ENCODE data around the gene FAM171A1. TPM values are rescaled to one million over a fixed set of nuclear protein-coding genes. Genes with fewer than 3 reads are reported as not detected.

Gene FAM171A1
- 10 to 100 TPM; 36.5 to 39.0 TPM for total RNA-seq
- 64.8 TPM for polyA plus RNA-seq (2013, experiment 1 of 2)
- polyA plus RNA-seq (2013, experiment 2 of 2), result 68.4 TPM
- long read RNA-seq, experiment 1, partial matches to known transcripts, result 2 of 8 reads
- long read RNA-seq, experiment 1, other reads (novel, unspliced or antisense), result 5 of 8 reads
- long read RNA-seq, experiment 2, transcript FAM171A1-201 (8 exons, 3,952 nt), result major isoform, 65 of 98 reads
- long read RNA-seq, experiment 2, partial matches to known transcripts, result 4 of 98 reads
- long read RNA-seq, experiment 2, other reads (novel, unspliced or antisense), result 29 of 98 reads
- long read RNA-seq, experiment 3, transcript FAM171A1-201 (8 exons, 3,952 nt), result major isoform, 31 of 65 reads
- long read RNA-seq, experiment 3, partial matches to known transcripts, result 8 of 65 reads
- long read RNA-seq, experiment 3, other reads (novel, unspliced or antisense), result 26 of 65 reads
- long read RNA-seq, experiment 4, partial matches to known transcripts, result 0 of 3 reads
- long read RNA-seq, experiment 4, other reads (novel, unspliced or antisense), result 3 of 3 reads

- Histone ChIP-seq H3K9me3 (ENCODE audit: control insufficient read depth, low read length) (no peaks in the 10 kb centered on the region), H3K4me1 (ENCODE audit: control insufficient read depth, insufficient read depth, low read length) (peaks cover 4% of the 10 kb centered on the region), H3K9ac (ENCODE audit: extremely low read depth, low read length, poor library complexity, severe bottlenecking) (peak within 1 kb of the TSS; percentile 83), H3K36me3 (ENCODE audit: control insufficient read depth, insufficient read depth, low read length) (peaks cover 4% of the 10 kb centered on the region), H3K27me3 (ENCODE audit: control insufficient read depth, insufficient read depth, low read length, poor library complexity, severe bottlenecking) (no peaks in the 10 kb centered on the region), H3K4me3 (ENCODE audit: low read length) (peak within 1 kb of the TSS; percentile 86), H3K27ac (ENCODE audit: low read depth, low read length) (peak within 1 kb of the TSS; percentile 87)
- Mint-ChIP-seq H3K9me3 (no peaks in the 10 kb centered on the region), H3K27ac (peak within 1 kb of the TSS; percentile 95), H3K4me3 (peak within 1 kb of the TSS; percentile 87), H3K4me1 (peaks cover 24% of the 10 kb centered on the region), H3K27me3 (ENCODE audit: insufficient read depth) (peaks cover 2% of the 10 kb centered on the region), H3K36me3 (ENCODE audit: low read depth) (peaks cover 5% of the 10 kb centered on the region)
- DNase-seq, result peak; percentile 87
- TF ChIP-seq CTCF (conservative IDR thresholded peaks at IDR 0.05), result peak; percentile 30
- WGBS, 2 experiments (ENCODE audit: insufficient coverage in 1 of 2, insufficient read length in 1 of 2), result 0 to 3% methylated on average over 20 to 115 of the region's 115 CpGs
Observed at GRCh38 chr10:15370856-15371701, at the start of gene FAM171A1. FAM171A1 (minus strand) TSS chr10:15371289; CDS start chr10:15371052, 237 bp downstream.

GRCh38 chr10:15420858-15421257 lies 49.8 kb upstream of the FAM171A1 start:
- DNase-seq, result no peak
- no peaks in the 10 kb centered on the region for H3K36me3 Mint-ChIP-seq (ENCODE audit: low read depth)
- no peak overlapping the region for H3K27ac ChIP-seq (ENCODE audit: low read depth, low read length)
- no peaks in the 10 kb centered on the region for H3K4me1 Mint-ChIP-seq
- H3K9me3 Mint-ChIP-seq, result peaks cover 7% of the 10 kb centered on the region
- no peak overlapping the region for H3K9ac ChIP-seq (ENCODE audit: extremely low read depth, low read length, poor library complexity, severe bottlenecking)
- H3K36me3 ChIP-seq (ENCODE audit: control insufficient read depth, insufficient read depth, low read length), result no peaks in the 10 kb centered on the region
- no peak for TF ChIP-seq CTCF (conservative IDR thresholded peaks at IDR 0.05)
- no peaks in the 10 kb centered on the region for H3K4me1 ChIP-seq (ENCODE audit: control insufficient read depth, insufficient read depth, low read length)
- no peak overlapping the region for H3K4me3 ChIP-seq (ENCODE audit: low read length)
- H3K4me3 Mint-ChIP-seq, result no peak overlapping the region
- H3K27me3 ChIP-seq (ENCODE audit: control insufficient read depth, insufficient read depth, low read length, poor library complexity, severe bottlenecking), result no peaks in the 10 kb centered on the region
- H3K27me3 Mint-ChIP-seq (ENCODE audit: insufficient read depth), result no peaks in the 10 kb centered on the region
- peaks cover 2% of the 10 kb centered on the region for H3K9me3 ChIP-seq (ENCODE audit: control insufficient read depth, low read length)
- 91 to 96% methylated on average over 4 of the region's 4 CpGs for WGBS, 2 experiments (ENCODE audit: insufficient coverage in 1 of 2, insufficient read length in 1 of 2)
- H3K27ac Mint-ChIP-seq, result no peak overlapping the region

GRCh38 chr10:15419279-15419874 lies 48.3 kb upstream of the FAM171A1 start:
- Mint-ChIP-seq H3K4me1 (no peaks in the 10 kb centered on the region), H3K4me3 (no peak overlapping the region), H3K36me3 (ENCODE audit: low read depth) (no peaks in the 10 kb centered on the region), H3K27me3 (ENCODE audit: insufficient read depth) (no peaks in the 10 kb centered on the region), H3K27ac (no peak overlapping the region), H3K9me3 (peaks cover 9% of the 10 kb centered on the region)
- DNase-seq, result peak; percentile 66
- Histone ChIP-seq H3K36me3 (ENCODE audit: control insufficient read depth, insufficient read depth, low read length) (no peaks in the 10 kb centered on the region), H3K27me3 (ENCODE audit: control insufficient read depth, insufficient read depth, low read length, poor library complexity, severe bottlenecking) (no peaks in the 10 kb centered on the region), H3K9ac (ENCODE audit: extremely low read depth, low read length, poor library complexity, severe bottlenecking) (no peak overlapping the region), H3K27ac (ENCODE audit: low read depth, low read length) (no peak overlapping the region), H3K4me1 (ENCODE audit: control insufficient read depth, insufficient read depth, low read length) (no peaks in the 10 kb centered on the region), H3K4me3 (ENCODE audit: low read length) (no peak overlapping the region), H3K9me3 (ENCODE audit: control insufficient read depth, low read length) (peaks cover 11% of the 10 kb centered on the region)
- WGBS, 2 experiments (ENCODE audit: insufficient coverage in 1 of 2, insufficient read length in 1 of 2), result 30 to 33% methylated on average over 1 to 2 of the region's 3 CpGs
- peak; percentile 91 for TF ChIP-seq CTCF (conservative IDR thresholded peaks at IDR 0.05)
